GM23338 (cell line): ENCODE measurements around the gene CFAP299. TPM values are rescaled to one million over a fixed set of nuclear protein-coding genes. Genes with fewer than 3 reads are reported as not detected.

Source experiments
- ATAC-seq: fragments of 200-7000 bp; cut with Tn5 transposase; 3 replicates; pipeline ENCODE4 v1.9.1; 2020
- DNase-seq: peaks from one replicate; pipeline ENCODE4 v3.0.0-alpha.2; 2015; ENCODE audit warnings: low spot score
- H2AFZ ChIP-seq: fragments of 200-600 bp; sonication (generic); 2 replicates; pipeline ENCODE4 v1.8.0; 2016; ENCODE audit warnings: antibody characterized with exemption, mild to moderate bottlenecking, moderate library complexity
- H3F3A ChIP-seq: fragments of 200-600 bp; sonication (generic); replicated peaks from 2 replicates; pipeline ENCODE4 v1.8.0; 2017; ENCODE audit warnings: antibody characterized with exemption, mixed run types, low read depth
- H3K27ac ChIP-seq: fragments of 200-600 bp; sonication (generic); 2 replicates; pipeline ENCODE4 v1.6.1; 2016; ENCODE audit warnings: low read depth
- H3K27me3 ChIP-seq: fragments of 200-600 bp; sonication (generic); 2 replicates; pipeline ENCODE4 v1.8.0; 2016; ENCODE audit warnings: mild to moderate bottlenecking, mixed run types, moderate library complexity; ENCODE audit not compliant: insufficient read depth
- H3K36me3 ChIP-seq: fragments of 200-600 bp; sonication (generic); 2 replicates; pipeline ENCODE4 v1.8.0; 2016; ENCODE audit warnings: mild to moderate bottlenecking; ENCODE audit not compliant: insufficient read depth
- H3K4me1 ChIP-seq: fragments of 200-600 bp; sonication (generic); 2 replicates; pipeline ENCODE4 v1.8.0; 2016; ENCODE audit warnings: mild to moderate bottlenecking, moderate library complexity; ENCODE audit not compliant: insufficient read depth
- H3K4me2 ChIP-seq: fragments of 200-600 bp; sonication (generic); 2 replicates; pipeline ENCODE4 v1.7.1; 2017; ENCODE audit warnings: mixed run types
- H3K4me3 ChIP-seq: fragments of 200-600 bp; sonication (generic); 2 replicates; pipeline ENCODE4 v1.6.1; 2016; ENCODE audit warnings: mixed run types
- H3K79me2 ChIP-seq: fragments of 200-600 bp; sonication (generic); replicated peaks from 2 replicates; pipeline ENCODE4 v1.8.0; 2017; ENCODE audit warnings: mild to moderate bottlenecking; ENCODE audit not compliant: insufficient read depth
- H3K9me2 ChIP-seq: fragments of 200-600 bp; sonication (generic); 2 replicates; pipeline ENCODE4 v1.8.0; 2017; ENCODE audit not compliant: insufficient read depth
- H4K20me1 ChIP-seq: fragments of 200-600 bp; sonication (generic); replicated peaks from 2 replicates; pipeline ENCODE4 v1.8.0; 2017; ENCODE audit warnings: mild to moderate bottlenecking; ENCODE audit not compliant: insufficient read depth
- H3K27ac Mint-ChIP-seq: 2 replicates; pipeline ENCODE4 v1.8.0; 2020; ENCODE audit warnings: inconsistent platforms, mild to moderate bottlenecking, moderate library complexity, mixed read lengths
- H3K27me3 Mint-ChIP-seq: 3 replicates; pipeline ENCODE4 v1.8.0; 2022; ENCODE audit warnings: low read depth, mild to moderate bottlenecking, moderate library complexity, mixed read lengths, inconsistent platforms; ENCODE audit not compliant: insufficient read depth, poor library complexity
- H3K36me3 Mint-ChIP-seq: 3 replicates; pipeline ENCODE4 v1.8.0; 2021; ENCODE audit warnings: low read depth, mild to moderate bottlenecking, inconsistent platforms, moderate library complexity, mixed read lengths
- H3K4me1 Mint-ChIP-seq: 3 replicates; pipeline ENCODE4 v1.8.0; 2020; ENCODE audit warnings: mild to moderate bottlenecking, inconsistent platforms, mixed read lengths
- H3K4me3 Mint-ChIP-seq: 3 replicates; pipeline ENCODE4 v1.8.0; 2021; ENCODE audit warnings: moderate library complexity, mild to moderate bottlenecking, inconsistent platforms, mixed read lengths
- H3K9me3 Mint-ChIP-seq: 3 replicates; pipeline ENCODE4 v1.8.0; 2020; ENCODE audit warnings: moderate library complexity, mild to moderate bottlenecking, inconsistent platforms, mixed read lengths
- CREB1 ChIP-seq: fragments of 250-450 bp; sonication (Bioruptor Pico); IDR thresholded peaks from 2 replicates; pipeline ENCODE4 v1.5.0; 2020; ENCODE audit warnings: low read depth, mild to moderate bottlenecking, moderate library complexity
- EZH2 ChIP-seq: fragments of 200-600 bp; sonication (generic); IDR thresholded peaks from one replicate; pipeline ENCODE4 v1.8.0; 2017; ENCODE audit warnings: antibody characterized with exemption, mild to moderate bottlenecking, low read depth; ENCODE audit not compliant: unreplicated experiment
- EZH2phosphoT487 ChIP-seq: fragments of 200-600 bp; sonication (generic); IDR thresholded peaks from one replicate; pipeline ENCODE4 v1.8.1; 2018; ENCODE audit warnings: antibody characterized with exemption; ENCODE audit not compliant: unreplicated experiment
- JUNB ChIP-seq: IDR thresholded peaks from one replicate; pipeline ENCODE4 v1.6.1; 2016; ENCODE audit warnings: antibody characterized with exemption; ENCODE audit not compliant: unreplicated experiment
- NANOG ChIP-seq: IDR thresholded peaks from 2 replicates; pipeline ENCODE4 v1.6.1; 2016; ENCODE audit warnings: antibody characterized with exemption, borderline replicate concordance
- POLR2AphosphoS5 ChIP-seq: IDR thresholded peaks from 2 replicates; pipeline ENCODE4 v1.6.1; 2016; ENCODE audit warnings: antibody characterized with exemption, low read depth
- STAT1 ChIP-seq: IDR thresholded peaks from one replicate; pipeline ENCODE4 v1.6.1; 2016; ENCODE audit warnings: antibody characterized with exemption; ENCODE audit not compliant: unreplicated experiment
- ZNF114 ChIP-seq: fragments of 250-450 bp; sonication (Bioruptor Pico); IDR thresholded peaks from 2 replicates; pipeline ENCODE4 v1.5.0; 2020; ENCODE audit warnings: mild to moderate bottlenecking, moderate library complexity
- ZNF331 ChIP-seq: fragments of 250-450 bp; sonication (Bioruptor Pico); IDR thresholded peaks from 2 replicates; pipeline ENCODE4 v1.5.0; 2020; ENCODE audit warnings: low read depth, mild to moderate bottlenecking, moderate library complexity
- polyA plus RNA-seq: library from polyadenylated mRNA; unstranded; fragments of >200 nt; fragmentation: Nextera tagmentation; extraction: Ambion mirVana; gene quantifications from 2 replicates; pipeline ENCODE4 v1.2.1, GENCODE V29; 2016
- total RNA-seq: library from RNA; depleted of rRNA; stranded (reverse); fragments of >200 nt; shearing (Covaris generic); gene quantifications from 2 replicates; pipeline ENCODE4 v1.2.3, GENCODE V29; 2014
- TF ChIP-seq, protein P1 (sequence below): fragments of 250-450 bp; sonication (Bioruptor Pico); IDR thresholded peaks from 2 replicates; pipeline ENCODE4 v1.5.0; 2020; ENCODE audit warnings: mild to moderate bottlenecking, moderate library complexity
- TF ChIP-seq, protein P2 (sequence below): IDR thresholded peaks from one replicate; pipeline ENCODE4 v1.6.1; 2018; ENCODE audit warnings: antibody characterized with exemption; ENCODE audit not compliant: unreplicated experiment
- TF ChIP-seq, protein P3 (sequence below), 2 experiments: fragments of 200-600 bp in 1 of 2; sonication (generic) in 1 of 2; conservative IDR thresholded peaks; 2 replicates each; pipeline versions ENCODE4 v1.5.1 to v1.6.1; 2016 to 2017; ENCODE audit warnings: antibody characterized with exemption in 2 of 2, low read depth in 2 of 2, mild to moderate bottlenecking in 2 of 2, moderate library complexity in 1 of 2
- TF ChIP-seq, protein P4 (sequence below): IDR thresholded peaks from 2 replicates; pipeline ENCODE4 v1.6.1; 2016; ENCODE audit warnings: antibody characterized with exemption

CFAP299 gene
- total and polyA plus RNA-seq, 2 experiments from 2014 or later, result not detected

DNA sequence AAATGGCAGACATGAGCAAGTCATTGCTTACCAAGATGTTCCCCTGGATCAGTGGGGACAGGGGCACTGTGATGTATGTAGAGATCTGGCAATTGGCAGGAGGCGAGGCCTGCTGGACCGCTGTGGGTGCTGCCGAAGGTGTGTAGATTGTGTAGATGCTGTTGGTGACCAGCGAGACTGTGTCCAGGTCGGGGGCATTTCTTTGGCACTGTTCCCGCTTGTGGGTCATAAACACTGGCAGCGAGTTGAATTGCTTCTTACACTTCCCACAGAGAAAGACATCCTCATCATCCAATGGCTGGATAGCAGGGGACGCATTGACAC, 52.7 kb downstream of the CFAP299 start:
- Histone ChIP-seq H3K4me1 (no peaks in the 10 kb centered on the region), H3F3A (no peaks in the 10 kb centered on the region), H3K4me3 (no peak overlapping the region), H3K4me2 (no peak overlapping the region), H4K20me1 (no peaks in the 10 kb centered on the region), H2AFZ (no peak overlapping the region), H3K36me3 (no peaks in the 10 kb centered on the region), H3K79me2 (no peaks in the 10 kb centered on the region), H3K27me3 (no peaks in the 10 kb centered on the region), H3K27ac (no peak overlapping the region), H3K9me2 (peaks cover 11% of the 10 kb centered on the region)
- Mint-ChIP-seq H3K27ac (no peak overlapping the region), H3K9me3 (peaks cover 5% of the 10 kb centered on the region; the same call in 2 of the 3 replicates), H3K36me3 (0 out of 3 replicates have a peak, but pooled peaks cover 3% of the 10 kb centered on the region), H3K27me3 (peaks cover 5% of the 10 kb centered on the region), H3K4me3 (no peak overlapping the region), H3K4me1 (no peaks in the 10 kb centered on the region)
- ATAC-seq, result no peak
- TF ChIP-seq POLR2AphosphoS5 (no peak), STAT1 (no peak), NANOG (no peak), CREB1 (CRISPR knock-in tag) (no peak), ZNF331 (CRISPR knock-in tag) (no peak), EZH2phosphoT487 (no peak), ZNF114 (no peak), JUNB (no peak), EZH2 (no peak)
- TF ChIP-seq, protein P1, sequence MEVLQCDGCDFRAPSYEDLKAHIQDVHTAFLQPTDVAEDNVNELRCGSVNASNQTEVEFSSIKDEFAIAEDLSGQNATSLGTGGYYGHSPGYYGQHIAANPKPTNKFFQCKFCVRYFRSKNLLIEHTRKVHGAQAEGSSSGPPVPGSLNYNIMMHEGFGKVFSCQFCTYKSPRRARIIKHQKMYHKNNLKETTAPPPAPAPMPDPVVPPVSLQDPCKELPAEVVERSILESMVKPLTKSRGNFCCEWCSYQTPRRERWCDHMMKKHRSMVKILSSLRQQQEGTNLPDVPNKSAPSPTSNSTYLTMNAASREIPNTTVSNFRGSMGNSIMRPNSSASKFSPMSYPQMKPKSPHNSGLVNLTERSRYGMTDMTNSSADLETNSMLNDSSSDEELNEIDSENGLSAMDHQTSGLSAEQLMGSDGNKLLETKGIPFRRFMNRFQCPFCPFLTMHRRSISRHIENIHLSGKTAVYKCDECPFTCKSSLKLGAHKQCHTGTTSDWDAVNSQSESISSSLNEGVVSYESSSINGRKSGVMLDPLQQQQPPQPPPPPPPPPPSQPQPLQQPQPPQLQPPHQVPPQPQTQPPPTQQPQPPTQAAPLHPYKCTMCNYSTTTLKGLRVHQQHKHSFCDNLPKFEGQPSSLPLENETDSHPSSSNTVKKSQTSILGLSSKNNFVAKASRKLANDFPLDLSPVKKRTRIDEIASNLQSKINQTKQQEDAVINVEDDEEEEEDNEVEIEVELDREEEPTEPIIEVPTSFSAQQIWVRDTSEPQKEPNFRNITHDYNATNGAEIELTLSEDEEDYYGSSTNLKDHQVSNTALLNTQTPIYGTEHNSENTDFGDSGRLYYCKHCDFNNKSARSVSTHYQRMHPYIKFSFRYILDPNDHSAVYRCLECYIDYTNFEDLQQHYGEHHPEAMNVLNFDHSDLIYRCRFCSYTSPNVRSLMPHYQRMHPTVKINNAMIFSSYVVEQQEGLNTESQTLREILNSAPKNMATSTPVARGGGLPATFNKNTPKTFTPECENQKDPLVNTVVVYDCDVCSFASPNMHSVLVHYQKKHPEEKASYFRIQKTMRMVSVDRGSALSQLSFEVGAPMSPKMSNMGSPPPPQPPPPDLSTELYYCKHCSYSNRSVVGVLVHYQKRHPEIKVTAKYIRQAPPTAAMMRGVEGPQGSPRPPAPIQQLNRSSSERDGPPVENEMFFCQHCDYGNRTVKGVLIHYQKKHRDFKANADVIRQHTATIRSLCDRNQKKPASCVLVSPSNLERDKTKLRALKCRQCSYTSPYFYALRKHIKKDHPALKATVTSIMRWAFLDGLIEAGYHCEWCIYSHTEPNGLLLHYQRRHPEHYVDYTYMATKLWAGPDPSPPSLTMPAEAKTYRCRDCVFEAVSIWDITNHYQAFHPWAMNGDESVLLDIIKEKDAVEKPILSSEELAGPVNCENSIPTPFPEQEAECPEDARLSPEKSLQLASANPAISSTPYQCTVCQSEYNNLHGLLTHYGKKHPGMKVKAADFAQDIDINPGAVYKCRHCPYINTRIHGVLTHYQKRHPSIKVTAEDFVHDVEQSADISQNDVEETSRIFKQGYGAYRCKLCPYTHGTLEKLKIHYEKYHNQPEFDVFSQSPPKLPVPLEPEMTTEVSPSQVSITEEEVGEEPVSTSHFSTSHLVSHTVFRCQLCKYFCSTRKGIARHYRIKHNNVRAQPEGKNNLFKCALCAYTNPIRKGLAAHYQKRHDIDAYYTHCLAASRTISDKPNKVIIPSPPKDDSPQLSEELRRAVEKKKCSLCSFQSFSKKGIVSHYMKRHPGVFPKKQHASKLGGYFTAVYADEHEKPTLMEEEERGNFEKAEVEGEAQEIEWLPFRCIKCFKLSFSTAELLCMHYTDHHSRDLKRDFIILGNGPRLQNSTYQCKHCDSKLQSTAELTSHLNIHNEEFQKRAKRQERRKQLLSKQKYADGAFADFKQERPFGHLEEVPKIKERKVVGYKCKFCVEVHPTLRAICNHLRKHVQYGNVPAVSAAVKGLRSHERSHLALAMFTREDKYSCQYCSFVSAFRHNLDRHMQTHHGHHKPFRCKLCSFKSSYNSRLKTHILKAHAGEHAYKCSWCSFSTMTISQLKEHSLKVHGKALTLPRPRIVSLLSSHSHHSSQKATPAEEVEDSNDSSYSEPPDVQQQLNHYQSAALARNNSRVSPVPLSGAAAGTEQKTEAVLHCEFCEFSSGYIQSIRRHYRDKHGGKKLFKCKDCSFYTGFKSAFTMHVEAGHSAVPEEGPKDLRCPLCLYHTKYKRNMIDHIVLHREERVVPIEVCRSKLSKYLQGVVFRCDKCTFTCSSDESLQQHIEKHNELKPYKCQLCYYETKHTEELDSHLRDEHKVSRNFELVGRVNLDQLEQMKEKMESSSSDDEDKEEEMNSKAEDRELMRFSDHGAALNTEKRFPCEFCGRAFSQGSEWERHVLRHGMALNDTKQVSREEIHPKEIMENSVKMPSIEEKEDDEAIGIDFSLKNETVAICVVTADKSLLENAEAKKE, result no peak
- TF ChIP-seq, protein P2, sequence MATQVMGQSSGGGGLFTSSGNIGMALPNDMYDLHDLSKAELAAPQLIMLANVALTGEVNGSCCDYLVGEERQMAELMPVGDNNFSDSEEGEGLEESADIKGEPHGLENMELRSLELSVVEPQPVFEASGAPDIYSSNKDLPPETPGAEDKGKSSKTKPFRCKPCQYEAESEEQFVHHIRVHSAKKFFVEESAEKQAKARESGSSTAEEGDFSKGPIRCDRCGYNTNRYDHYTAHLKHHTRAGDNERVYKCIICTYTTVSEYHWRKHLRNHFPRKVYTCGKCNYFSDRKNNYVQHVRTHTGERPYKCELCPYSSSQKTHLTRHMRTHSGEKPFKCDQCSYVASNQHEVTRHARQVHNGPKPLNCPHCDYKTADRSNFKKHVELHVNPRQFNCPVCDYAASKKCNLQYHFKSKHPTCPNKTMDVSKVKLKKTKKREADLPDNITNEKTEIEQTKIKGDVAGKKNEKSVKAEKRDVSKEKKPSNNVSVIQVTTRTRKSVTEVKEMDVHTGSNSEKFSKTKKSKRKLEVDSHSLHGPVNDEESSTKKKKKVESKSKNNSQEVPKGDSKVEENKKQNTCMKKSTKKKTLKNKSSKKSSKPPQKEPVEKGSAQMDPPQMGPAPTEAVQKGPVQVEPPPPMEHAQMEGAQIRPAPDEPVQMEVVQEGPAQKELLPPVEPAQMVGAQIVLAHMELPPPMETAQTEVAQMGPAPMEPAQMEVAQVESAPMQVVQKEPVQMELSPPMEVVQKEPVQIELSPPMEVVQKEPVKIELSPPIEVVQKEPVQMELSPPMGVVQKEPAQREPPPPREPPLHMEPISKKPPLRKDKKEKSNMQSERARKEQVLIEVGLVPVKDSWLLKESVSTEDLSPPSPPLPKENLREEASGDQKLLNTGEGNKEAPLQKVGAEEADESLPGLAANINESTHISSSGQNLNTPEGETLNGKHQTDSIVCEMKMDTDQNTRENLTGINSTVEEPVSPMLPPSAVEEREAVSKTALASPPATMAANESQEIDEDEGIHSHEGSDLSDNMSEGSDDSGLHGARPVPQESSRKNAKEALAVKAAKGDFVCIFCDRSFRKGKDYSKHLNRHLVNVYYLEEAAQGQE, result no peak
- TF ChIP-seq, protein P3, sequence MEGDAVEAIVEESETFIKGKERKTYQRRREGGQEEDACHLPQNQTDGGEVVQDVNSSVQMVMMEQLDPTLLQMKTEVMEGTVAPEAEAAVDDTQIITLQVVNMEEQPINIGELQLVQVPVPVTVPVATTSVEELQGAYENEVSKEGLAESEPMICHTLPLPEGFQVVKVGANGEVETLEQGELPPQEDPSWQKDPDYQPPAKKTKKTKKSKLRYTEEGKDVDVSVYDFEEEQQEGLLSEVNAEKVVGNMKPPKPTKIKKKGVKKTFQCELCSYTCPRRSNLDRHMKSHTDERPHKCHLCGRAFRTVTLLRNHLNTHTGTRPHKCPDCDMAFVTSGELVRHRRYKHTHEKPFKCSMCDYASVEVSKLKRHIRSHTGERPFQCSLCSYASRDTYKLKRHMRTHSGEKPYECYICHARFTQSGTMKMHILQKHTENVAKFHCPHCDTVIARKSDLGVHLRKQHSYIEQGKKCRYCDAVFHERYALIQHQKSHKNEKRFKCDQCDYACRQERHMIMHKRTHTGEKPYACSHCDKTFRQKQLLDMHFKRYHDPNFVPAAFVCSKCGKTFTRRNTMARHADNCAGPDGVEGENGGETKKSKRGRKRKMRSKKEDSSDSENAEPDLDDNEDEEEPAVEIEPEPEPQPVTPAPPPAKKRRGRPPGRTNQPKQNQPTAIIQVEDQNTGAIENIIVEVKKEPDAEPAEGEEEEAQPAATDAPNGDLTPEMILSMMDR (conservative IDR thresholded peaks at IDR 0.05; ENCODE audit: low read depth in 2 of 2), result no peak
- TF ChIP-seq, protein P4, sequence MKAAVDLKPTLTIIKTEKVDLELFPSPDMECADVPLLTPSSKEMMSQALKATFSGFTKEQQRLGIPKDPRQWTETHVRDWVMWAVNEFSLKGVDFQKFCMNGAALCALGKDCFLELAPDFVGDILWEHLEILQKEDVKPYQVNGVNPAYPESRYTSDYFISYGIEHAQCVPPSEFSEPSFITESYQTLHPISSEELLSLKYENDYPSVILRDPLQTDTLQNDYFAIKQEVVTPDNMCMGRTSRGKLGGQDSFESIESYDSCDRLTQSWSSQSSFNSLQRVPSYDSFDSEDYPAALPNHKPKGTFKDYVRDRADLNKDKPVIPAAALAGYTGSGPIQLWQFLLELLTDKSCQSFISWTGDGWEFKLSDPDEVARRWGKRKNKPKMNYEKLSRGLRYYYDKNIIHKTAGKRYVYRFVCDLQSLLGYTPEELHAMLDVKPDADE, result no peak
- DNase-seq, result no peak
